HG03175 (cell line): ENCODE measurements around the gene SNTA1.
A peak's percentile ranks its signal among the peaks of the same experiment; 100 is the strongest.
"Not testable (repeated sequence)": the region's sequence is repeated elsewhere in the genome, so short reads cannot be mapped to it uniquely, and the experiment has no call there.

Experiments
- ATAC-seq: cut with Tn5 transposase; IDR thresholded peaks from one replicate; pipeline ENCODE4 v1.9.1; 2021; ENCODE audit warnings: mild to moderate bottlenecking, moderate library complexity; ENCODE audit not compliant: unreplicated experiment

Gene SNTA1

GRCh38 chr20:33400812-33401183 is 42.8 kb downstream of the SNTA1 start:
- ATAC-seq, result peak; percentile 30

- no peak for ATAC-seq
Observed at GRCh38 chr20:33399924-33400323, 43.6 kb downstream of the SNTA1 start.

GRCh38 chr20:33394718-33395117 is 48.8 kb downstream of the SNTA1 start:
- ATAC-seq, result no peak

DNA sequence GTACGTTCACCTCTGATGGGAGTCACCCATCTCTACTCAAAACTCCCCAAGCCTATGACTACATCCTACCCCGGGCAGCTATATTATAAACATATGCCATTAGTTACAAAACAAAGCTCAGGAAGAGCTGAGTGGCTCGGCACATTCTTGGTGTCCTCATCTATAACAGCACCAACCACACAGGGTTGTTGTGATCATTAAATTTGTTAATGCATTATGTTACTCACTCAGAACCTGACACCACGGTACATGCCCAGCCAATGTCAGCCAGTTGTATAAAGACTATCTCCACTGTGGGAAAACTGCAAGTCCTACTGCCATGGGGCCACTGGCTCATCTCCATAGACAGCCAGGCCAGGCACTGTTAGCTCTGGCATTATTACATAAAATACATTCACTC is 50.0 kb downstream of the SNTA1 start:
- no peak for ATAC-seq

DNA sequence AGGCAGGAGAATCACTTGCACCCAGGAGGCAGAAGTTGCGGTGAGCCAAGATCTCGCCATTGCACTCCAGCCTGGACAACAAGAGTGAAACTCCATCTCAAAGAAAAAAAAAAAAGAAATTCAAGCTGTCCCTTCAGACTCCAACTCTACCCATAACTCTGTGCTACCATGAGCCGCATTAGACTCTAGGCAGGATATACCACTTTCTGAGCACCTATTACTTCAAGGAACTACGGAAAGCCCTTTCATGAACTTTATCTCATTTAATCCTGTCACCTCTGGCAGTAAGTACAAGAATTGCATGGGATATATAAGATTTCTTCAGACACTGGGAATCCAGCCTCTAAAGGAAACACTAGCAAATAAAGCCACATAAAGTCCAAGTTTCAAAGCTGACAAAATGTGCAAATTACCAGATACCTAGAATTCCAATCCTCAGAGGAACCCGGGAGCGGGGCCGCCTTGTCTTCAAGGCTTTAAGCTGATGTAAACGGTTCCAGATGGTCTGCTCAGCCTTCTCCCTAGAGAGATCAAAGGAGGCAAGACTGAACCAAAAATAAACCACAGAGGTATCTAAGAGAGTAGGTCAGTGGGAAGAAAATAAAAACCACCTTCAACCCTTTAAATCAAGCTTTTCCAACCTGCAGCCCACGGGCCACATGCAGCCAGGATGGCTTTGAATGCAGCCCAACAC is 51.7 kb downstream of the SNTA1 start:
- no peak for ATAC-seq

DNA sequence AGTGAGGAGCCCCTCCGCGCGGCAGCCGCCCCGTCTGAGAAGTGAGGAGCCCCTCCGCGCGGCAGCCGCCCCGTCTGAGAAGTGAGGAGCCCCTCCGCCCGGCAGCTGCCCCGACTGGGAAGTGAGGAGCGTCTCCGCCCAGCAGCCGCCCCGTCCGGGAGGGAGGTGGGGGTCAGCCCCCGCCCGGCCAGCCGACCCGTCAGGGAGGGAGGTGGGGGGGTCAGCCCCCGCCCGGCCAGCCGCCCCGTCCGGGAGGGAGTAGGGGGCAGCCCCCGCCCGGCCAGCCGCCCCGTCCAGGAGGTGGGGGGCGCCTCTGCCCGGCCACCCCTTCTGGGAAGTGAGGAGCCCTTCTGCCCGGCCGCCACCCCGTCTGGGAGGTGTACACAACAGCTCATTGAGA is 54.2 kb downstream of the SNTA1 start:
- not testable (repeated sequence) for ATAC-seq

GRCh38 chr20:33388268-33388667 is 55.3 kb downstream of the SNTA1 start:
- ATAC-seq, result no peak

- no peak for ATAC-seq
Observed at GRCh38 chr20:33387177-33387576, 56.4 kb downstream of the SNTA1 start.

- ATAC-seq, result no peak
Observed at GRCh38 chr20:33386673-33387072, 56.9 kb downstream of the SNTA1 start.

DNA sequence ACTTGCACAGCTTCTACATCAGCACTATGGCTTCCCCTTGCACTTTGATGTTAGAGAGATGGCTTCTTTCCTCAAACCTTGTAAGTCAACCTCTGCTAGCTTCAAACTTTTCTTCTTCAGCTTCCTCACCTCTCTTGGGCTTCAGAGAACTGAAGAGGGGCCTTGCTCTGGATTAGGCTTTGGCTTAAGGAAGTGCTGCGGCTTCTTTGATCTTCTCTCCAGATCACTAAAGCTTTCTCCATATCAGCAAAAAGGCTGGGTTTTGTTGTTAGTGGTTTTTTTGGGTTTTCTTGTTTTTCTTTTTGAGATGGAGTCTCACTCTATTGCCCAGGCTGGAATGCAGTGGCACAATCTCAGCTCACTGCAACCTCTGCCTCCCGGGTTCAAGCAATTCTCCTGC is 66.2 kb downstream of the SNTA1 start:
- ATAC-seq, result no peak

DNA sequence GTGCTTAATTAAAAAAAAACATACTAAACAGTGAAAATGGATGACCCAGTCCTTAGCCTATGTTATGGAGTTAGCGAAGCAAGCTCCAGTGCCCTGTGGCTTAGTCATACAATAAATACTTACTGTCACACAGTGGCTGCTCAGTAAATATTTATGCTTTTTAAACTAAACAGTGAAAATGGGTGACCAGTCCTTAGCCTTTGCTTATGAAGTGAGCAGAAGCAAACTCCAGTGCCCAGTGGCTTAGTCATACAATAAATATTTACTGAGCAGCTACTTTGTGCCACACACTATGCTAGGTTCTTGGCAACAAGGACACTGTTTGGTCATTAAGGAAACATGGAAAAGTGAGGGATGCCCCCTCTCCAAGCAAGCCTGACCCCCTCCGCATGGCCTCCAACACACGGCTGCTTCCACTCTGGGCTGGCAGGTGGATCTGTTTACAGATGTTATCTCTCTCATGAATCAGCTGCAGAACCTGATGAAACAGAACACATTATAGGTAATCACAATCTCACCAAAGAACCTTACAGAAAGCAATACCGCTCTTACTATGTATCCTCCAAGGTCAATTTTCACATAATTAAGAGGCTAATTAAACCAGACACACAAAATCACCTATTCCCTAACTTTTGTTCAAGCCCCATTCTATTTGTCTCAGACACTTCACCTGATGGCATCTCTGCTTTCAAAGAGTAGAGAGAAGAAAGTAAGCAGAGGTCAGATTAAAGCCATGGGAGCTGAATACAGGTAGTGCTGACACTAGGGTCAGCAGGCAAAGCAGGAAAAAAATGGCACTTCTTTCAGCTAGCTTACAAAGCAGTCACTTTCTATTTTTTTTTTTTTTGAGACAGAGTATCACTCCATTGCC is 69.6 kb downstream of the SNTA1 start:
- ATAC-seq, result no peak

DNA sequence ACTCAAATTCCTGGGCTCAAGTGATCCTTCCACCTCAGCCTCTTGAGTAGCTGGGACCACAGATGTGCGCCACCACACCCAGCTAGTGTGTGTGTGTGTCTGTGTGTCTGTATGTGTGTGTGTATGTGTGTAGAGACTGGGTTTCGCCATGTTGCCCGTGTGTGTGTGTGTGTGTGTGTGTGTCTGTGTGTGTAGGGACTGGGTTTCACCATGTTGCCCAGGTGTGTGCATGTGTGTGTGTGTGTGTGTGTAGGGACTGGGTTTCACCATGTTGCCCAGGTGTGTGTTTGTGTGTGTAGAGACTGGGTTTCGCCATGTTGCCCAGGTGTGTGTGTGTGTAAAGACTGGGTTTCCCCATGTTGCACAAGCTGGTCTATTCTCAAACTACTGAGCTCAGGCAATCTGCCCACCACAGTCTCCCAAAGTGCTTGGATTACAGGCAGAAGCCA is 70.5 kb downstream of the SNTA1 start:
- ATAC-seq, result no peak

GRCh38 chr20:33370291-33370690 is 73.3 kb downstream of the SNTA1 start:
- ATAC-seq, result no peak

GRCh38 chr20:33362898-33363297 is 80.7 kb downstream of the SNTA1 start:
- no peak for ATAC-seq

DNA sequence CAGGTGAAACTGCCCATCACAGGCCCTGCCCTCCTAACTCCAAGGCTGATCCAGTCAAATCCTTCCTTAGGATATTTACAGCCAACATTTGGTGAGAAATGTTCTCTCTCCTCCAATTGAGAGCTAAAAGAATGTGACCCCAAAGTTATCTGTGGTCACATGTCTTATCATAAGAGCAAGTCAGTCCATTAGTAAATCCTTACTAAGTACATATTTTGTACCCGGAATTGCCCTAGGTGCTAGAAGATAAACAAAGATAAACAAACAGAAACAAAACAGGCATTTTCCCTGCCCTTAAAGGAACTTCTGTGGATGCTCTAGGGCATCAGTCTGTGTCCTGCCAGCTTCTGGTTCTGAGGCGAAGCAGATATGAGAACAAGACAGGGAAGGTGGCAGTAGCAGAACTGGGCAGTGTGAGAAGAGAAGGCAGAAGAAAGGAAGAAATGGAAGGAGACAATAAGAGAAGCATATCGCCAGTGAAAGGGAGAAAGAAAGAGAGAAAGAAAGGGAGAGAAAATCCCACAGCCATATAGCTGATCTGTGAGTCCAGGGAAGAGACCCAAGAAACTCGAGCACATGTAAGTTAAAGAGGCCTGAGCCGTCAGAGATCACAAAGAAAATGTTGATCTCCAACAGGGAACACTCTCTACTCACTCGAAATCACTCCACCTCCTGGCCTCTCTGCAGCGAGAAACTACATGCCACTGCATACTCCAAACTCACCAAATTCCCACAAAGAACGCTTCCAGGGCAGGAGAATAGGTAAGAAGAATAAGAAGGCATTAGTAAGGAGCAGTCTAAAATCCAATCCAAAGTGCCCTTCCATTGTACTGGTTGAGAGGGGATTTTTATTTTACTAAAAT is 83.9 kb downstream of the SNTA1 start:
- ATAC-seq, result no peak
